B cell (primary cell): Measurements from ENCODE around the gene DNAJA2. TPM values are rescaled to one million over a fixed set of nuclear protein-coding genes. Genes with fewer than 3 reads are reported as not detected.
"Not testable (repeated sequence)": the region's sequence is repeated elsewhere in the genome, so short reads cannot be mapped to it uniquely, and the experiment has no call there.

ENCODE experiments used
- ATAC-seq: fragments of 200-7000 bp; cut with Tn5 transposase; one replicate; pipeline ENCODE4 v1.10.0; 2021; ENCODE audit warnings: low read depth, mild to moderate bottlenecking, moderate number of reproducible peaks, moderate library complexity
- CTCF ChIA-PET: fragments of 350-600 bp; sonication (Branson Sonifier 250); formaldehyde crosslinking; loops from one replicate; lab custom pipeline; 2021; ENCODE audit warnings: antibody characterized with exemption, inconsistent platforms; lab: Charles Lee
- POLR2A ChIA-PET: fragments of 350-600 bp; sonication (Branson Sonifier 250); formaldehyde crosslinking; loops from one replicate; lab custom pipeline; 2021; ENCODE audit warnings: antibody characterized with exemption; lab: Charles Lee
- DNase-seq: peaks from one replicate; pipeline ENCODE4 v3.0.0; 2013
- H2AFZ ChIP-seq: 2 replicates; pipeline ENCODE4 v1.6.1; 2012; ENCODE audit warnings: mild to moderate bottlenecking, low read depth, low read length; ENCODE audit not compliant: insufficient read depth, poor library complexity, severe bottlenecking
- H3K27ac ChIP-seq, 2 donors: 1 replicate in 1 of 2; 2 replicates in 1 of 2; pipeline ENCODE4 v1.5.1; 2012 to 2013; ENCODE audit warnings: low read length in 2 of 2, mild to moderate bottlenecking in 2 of 2, moderate library complexity in 1 of 2
- H3K27me3 ChIP-seq, 4 experiments: fragments of 200-600 bp in 1 of 4; sonication (generic) in 1 of 4; replicated peaks in 1 of 4; 1 replicate in 2 of 4; 2 replicates in 2 of 4; pipeline versions ENCODE4 v1.6.1 to v1.7.0; 2013 to 2016; ENCODE audit warnings: low read length in 3 of 4, mild to moderate bottlenecking in 2 of 4, mixed read lengths in 1 of 4, moderate library complexity in 1 of 4; ENCODE audit not compliant: insufficient read depth in 4 of 4, control insufficient read depth in 3 of 4; ENCODE audit errors: control extremely low read depth in 1 of 4
- H3K36me3 ChIP-seq, 2 experiments: replicated peaks in 1 of 2; 1 replicate in 1 of 2; 2 replicates in 1 of 2; pipeline versions ENCODE4 v1.6.1 to v1.7.1; 2013; ENCODE audit warnings: low read length in 1 of 2; ENCODE audit not compliant: insufficient read depth in 2 of 2, control insufficient read depth in 1 of 2; ENCODE audit errors: control extremely low read depth in 1 of 2, extremely low read depth in 1 of 2
- H3K4me1 ChIP-seq, 2 donors: fragments of 200-600 bp in 1 of 2; sonication (generic) in 1 of 2; 1 replicate in 1 of 2; 2 replicates in 1 of 2; pipeline versions ENCODE4 v1.5.1 to v1.6.1; 2013 to 2017; ENCODE audit warnings: low read length in 2 of 2; ENCODE audit not compliant: control insufficient read depth in 2 of 2, insufficient read depth in 2 of 2
- H3K4me2 ChIP-seq: replicated peaks from 2 replicates; pipeline ENCODE3; 2012; ENCODE audit warnings: mild to moderate bottlenecking, low read depth, low read length; ENCODE audit not compliant: poor library complexity, severe bottlenecking
- H3K4me3 ChIP-seq, 5 experiments: fragments of 200-600 bp in 1 of 5; sonication (generic) in 1 of 5; 1 replicate in 3 of 5; 2 replicates in 2 of 5; pipeline versions ENCODE4 v1.5.1 to v1.7.0; 2011 to 2016; ENCODE audit warnings: low read length in 4 of 5, mild to moderate bottlenecking in 4 of 5, low read depth in 2 of 5, control low read depth in 1 of 5, moderate library complexity in 1 of 5; ENCODE audit not compliant: insufficient read depth in 1 of 5; ENCODE audit errors: control extremely low read depth in 1 of 5, extremely low read depth in 1 of 5
- H3K79me2 ChIP-seq: fragments of 200-600 bp; sonication (generic); one replicate; pipeline ENCODE4 v1.6.0; 2016; ENCODE audit warnings: low read length; ENCODE audit not compliant: control insufficient read depth, insufficient read depth
- H3K9ac ChIP-seq: fragments of 200-600 bp; sonication (generic); 2 replicates; pipeline ENCODE4 v1.6.1; 2017; ENCODE audit warnings: mild to moderate bottlenecking, low read length, moderate library complexity
- H3K9me3 ChIP-seq, 3 donors: one replicate each; pipeline versions ENCODE4 v1.6.1 to v1.7.1; 2013; ENCODE audit warnings: low read length in 2 of 3; ENCODE audit not compliant: control insufficient read depth in 2 of 3, insufficient read depth in 1 of 3; ENCODE audit errors: control extremely low read depth in 1 of 3
- H4K20me1 ChIP-seq: 2 replicates; pipeline ENCODE4 v1.6.0; 2012; ENCODE audit warnings: mild to moderate bottlenecking, low read length; ENCODE audit not compliant: insufficient read depth, control insufficient read depth, poor library complexity, severe bottlenecking
- H3K27ac Mint-ChIP-seq: one replicate; pipeline ENCODE4 v1.8.0; 2021; ENCODE audit warnings: mixed read lengths
- H3K27me3 Mint-ChIP-seq: one replicate; pipeline ENCODE4 v1.8.0; 2021; ENCODE audit warnings: mixed read lengths
- H3K4me1 Mint-ChIP-seq: one replicate; pipeline ENCODE4 v1.8.0; 2021; ENCODE audit warnings: mixed read lengths
- H3K4me3 Mint-ChIP-seq: one replicate; pipeline ENCODE4 v1.8.0; 2021; ENCODE audit warnings: mixed read lengths
- H3K9me3 Mint-ChIP-seq: one replicate; pipeline ENCODE4 v1.8.0; 2022; ENCODE audit warnings: mixed read lengths; ENCODE audit not compliant: insufficient read depth
- EZH2 ChIP-seq: IDR thresholded peaks from 2 replicates; pipeline ENCODE4 v1.6.1; 2012; ENCODE audit warnings: borderline replicate concordance, low read depth, mild to moderate bottlenecking, moderate library complexity, low read length; ENCODE audit not compliant: insufficient read depth, poor library complexity, severe bottlenecking
- WGBS: methylation state at CpG from one replicate; pipeline ENCODE4 v1.1.5; 2013; ENCODE audit warnings: missing lambda C conversion rate; ENCODE audit not compliant: insufficient coverage; 5-methylcytosine and 5-hydroxymethylcytosine counted together
- intact Hi-C: fragments of 100-400 bp; cut with micrococcal nuclease; formaldehyde crosslinking; loops from one replicate; pipeline ENCODE4 v1.10.0; 2022
- polyA plus RNA-seq: library from polyadenylated mRNA; depleted of rRNA; stranded (reverse); fragments of >200 nt; gene quantifications from 2 replicates; pipeline ENCODE4 v1.2.3, GENCODE V29; 2012
- total RNA-seq, 2 donors: library from RNA; stranded (reverse); fragments of 120-200 nt in 1 of 2; gene quantifications; 1 replicate in 1 of 2; 2 replicates in 1 of 2; pipeline versions ENCODE4 v1.2.3 to v1.2.4, GENCODE V29; 2013 to 2022
- TF ChIP-seq, protein P1 (sequence below): fragments of 200-600 bp; IDR thresholded peaks from one replicate; pipeline ENCODE4 v1.8.0; 2022; ENCODE audit warnings: antibody characterized with exemption, mild to moderate bottlenecking

DNAJA2 gene
- total and polyA plus RNA-seq, 2 donors (not counting 1 experiment from before 2014, with no cell fraction given), result 8.8 to 57.0 TPM

GRCh38 chr16:46944713-46945112 lies 28.8 kb downstream of the DNAJA2 start:
- H3K79me2 ChIP-seq, H3K4me3 ChIP-seq, H3K27me3 ChIP-seq, H3K9me3 ChIP-seq, H3K4me1 ChIP-seq, H3K9ac ChIP-seq, DNase-seq, H3K4me3 Mint-ChIP-seq, H3K9me3 Mint-ChIP-seq, H3K27me3 Mint-ChIP-seq, H3K4me1 Mint-ChIP-seq, H3K4me2 ChIP-seq, H2AFZ ChIP-seq, H3K27ac ChIP-seq, H3K36me3 ChIP-seq, H3K27ac Mint-ChIP-seq, ATAC-seq, H4K20me1 ChIP-seq: not testable (repeated sequence)
- 92% methylated on average over 6 of the region's 8 CpGs for WGBS
- CTCF ChIA-PET, result interaction anchor here (0.6 kb wide), 1 partner anchor 91 kb away, joined by 3 read pairs; no protein-coding TSS in a partner anchor
- POLR2A ChIA-PET, result interaction anchor here (0.6 kb wide), 1 partner anchor 561 kb away, joined by 3 read pairs; no protein-coding TSS in a partner anchor
- intact Hi-C loops, result loop anchor here (5.0 kb wide), 1 partner anchor 93 kb away; no protein-coding TSS in a partner anchor

- Histone ChIP-seq H3K4me1 (peaks cover 5 to 8% of the 10 kb centered on the region in 2 donors), H3K79me2 (no peaks in the 10 kb centered on the region), H3K36me3 (no peaks in the 10 kb centered on the region), H3K9ac (no peak overlapping the region), H2AFZ (no peak overlapping the region), H3K9me3 (no peaks in the 10 kb centered on the region), H4K20me1 (no peaks in the 10 kb centered on the region), H3K4me3 (no peak overlapping the region), H3K27me3 (no peaks in the 10 kb centered on the region), H3K4me2 (no peak overlapping the region), H3K27ac (no peak overlapping the region)
- ChIA-PET POLR2A (no interaction called here), CTCF (interaction anchor here (1.0 kb wide), 1 partner anchor 29 kb away, joined by 3 read pairs; no protein-coding TSS in a partner anchor)
- Mint-ChIP-seq H3K27me3 (no peaks in the 10 kb centered on the region), H3K4me1 (peaks cover 8% of the 10 kb centered on the region), H3K27ac (no peak overlapping the region), H3K4me3 (no peak overlapping the region), H3K9me3 (no peaks in the 10 kb centered on the region)
- DNase-seq (no peak), ATAC-seq (no peak)
- TF ChIP-seq, protein P1, sequence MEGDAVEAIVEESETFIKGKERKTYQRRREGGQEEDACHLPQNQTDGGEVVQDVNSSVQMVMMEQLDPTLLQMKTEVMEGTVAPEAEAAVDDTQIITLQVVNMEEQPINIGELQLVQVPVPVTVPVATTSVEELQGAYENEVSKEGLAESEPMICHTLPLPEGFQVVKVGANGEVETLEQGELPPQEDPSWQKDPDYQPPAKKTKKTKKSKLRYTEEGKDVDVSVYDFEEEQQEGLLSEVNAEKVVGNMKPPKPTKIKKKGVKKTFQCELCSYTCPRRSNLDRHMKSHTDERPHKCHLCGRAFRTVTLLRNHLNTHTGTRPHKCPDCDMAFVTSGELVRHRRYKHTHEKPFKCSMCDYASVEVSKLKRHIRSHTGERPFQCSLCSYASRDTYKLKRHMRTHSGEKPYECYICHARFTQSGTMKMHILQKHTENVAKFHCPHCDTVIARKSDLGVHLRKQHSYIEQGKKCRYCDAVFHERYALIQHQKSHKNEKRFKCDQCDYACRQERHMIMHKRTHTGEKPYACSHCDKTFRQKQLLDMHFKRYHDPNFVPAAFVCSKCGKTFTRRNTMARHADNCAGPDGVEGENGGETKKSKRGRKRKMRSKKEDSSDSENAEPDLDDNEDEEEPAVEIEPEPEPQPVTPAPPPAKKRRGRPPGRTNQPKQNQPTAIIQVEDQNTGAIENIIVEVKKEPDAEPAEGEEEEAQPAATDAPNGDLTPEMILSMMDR, result no peak
- TF ChIP-seq EZH2, result no peak
- intact Hi-C loops, result no loop called here
Measured at GRCh38 chr16:46937536-46937935, 35.9 kb downstream of the DNAJA2 start.
